Chondrocyte (in vitro differentiated cells): ENCODE data around the gene PAQR9. TPM values are rescaled to one million over a fixed set of nuclear protein-coding genes. Genes with fewer than 3 reads are reported as not detected.

ENCODE experiments used
- DNase-seq: peaks from one replicate; pipeline ENCODE4 v3.0.0; 2021; ENCODE audit warnings: mixed read lengths, low spot score
- H3K27ac Mint-ChIP-seq: one replicate; pipeline ENCODE4 v1.8.0; 2021; ENCODE audit warnings: mild to moderate bottlenecking, moderate library complexity, mixed read lengths; ENCODE audit not compliant: unreplicated experiment
- H3K27me3 Mint-ChIP-seq: 2 replicates; pipeline ENCODE4 v1.8.0; 2021; ENCODE audit warnings: low read depth, mixed read lengths
- H3K36me3 Mint-ChIP-seq: 2 replicates; pipeline ENCODE4 v1.8.0; 2021; ENCODE audit warnings: low read depth, mixed read lengths
- H3K4me1 Mint-ChIP-seq: 2 replicates; pipeline ENCODE4 v1.8.0; 2021; ENCODE audit warnings: low read depth, mild to moderate bottlenecking, mixed read lengths
- H3K4me3 Mint-ChIP-seq: one replicate; pipeline ENCODE4 v1.8.0; 2021; ENCODE audit warnings: mild to moderate bottlenecking, moderate library complexity, mixed read lengths; ENCODE audit not compliant: unreplicated experiment
- H3K9me3 Mint-ChIP-seq: 2 replicates; pipeline ENCODE4 v1.8.0; 2021; ENCODE audit warnings: low read depth, mixed read lengths
- total RNA-seq: library from RNA; stranded (reverse); gene quantifications from 3 replicates; pipeline ENCODE4 v1.2.1, GENCODE V29; 2021
- TF ChIP-seq, protein P1 (sequence below): fragments of 200-600 bp; sonication (generic); IDR thresholded peaks from 2 replicates; pipeline ENCODE4 v1.5.0; 2021; ENCODE audit warnings: antibody characterized with exemption, mild to moderate bottlenecking, moderate library complexity

Gene PAQR9
- total RNA-seq, 1 donor from 2014 or later: not detected

DNA sequence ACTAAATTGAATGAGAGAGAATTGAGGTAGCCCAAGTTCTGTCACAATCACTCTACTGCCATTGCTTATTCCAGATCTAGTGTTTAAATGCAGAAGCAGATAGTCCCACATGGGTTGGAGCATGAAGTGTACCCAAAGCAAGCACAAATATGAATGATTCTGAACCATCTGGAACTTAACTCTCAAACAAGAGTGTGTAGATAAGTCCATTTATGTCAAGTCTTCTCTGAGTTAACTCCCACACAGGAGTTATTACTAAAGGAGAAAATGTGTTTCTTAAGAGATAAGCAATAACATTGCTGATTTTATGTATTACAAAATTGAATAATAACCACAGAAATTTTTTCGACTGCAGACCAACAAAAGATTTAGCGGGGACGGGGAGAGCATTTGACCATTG lies 33.6 kb downstream of the PAQR9 start:
- Mint-ChIP-seq H3K4me1 (no peaks in the 10 kb centered on the region), H3K27me3 (peaks cover 2% of the 10 kb centered on the region), H3K4me3 (no peak overlapping the region), H3K9me3 (no peaks in the 10 kb centered on the region), H3K27ac (no peak overlapping the region), H3K36me3 (no peaks in the 10 kb centered on the region)
- TF ChIP-seq, protein P1, sequence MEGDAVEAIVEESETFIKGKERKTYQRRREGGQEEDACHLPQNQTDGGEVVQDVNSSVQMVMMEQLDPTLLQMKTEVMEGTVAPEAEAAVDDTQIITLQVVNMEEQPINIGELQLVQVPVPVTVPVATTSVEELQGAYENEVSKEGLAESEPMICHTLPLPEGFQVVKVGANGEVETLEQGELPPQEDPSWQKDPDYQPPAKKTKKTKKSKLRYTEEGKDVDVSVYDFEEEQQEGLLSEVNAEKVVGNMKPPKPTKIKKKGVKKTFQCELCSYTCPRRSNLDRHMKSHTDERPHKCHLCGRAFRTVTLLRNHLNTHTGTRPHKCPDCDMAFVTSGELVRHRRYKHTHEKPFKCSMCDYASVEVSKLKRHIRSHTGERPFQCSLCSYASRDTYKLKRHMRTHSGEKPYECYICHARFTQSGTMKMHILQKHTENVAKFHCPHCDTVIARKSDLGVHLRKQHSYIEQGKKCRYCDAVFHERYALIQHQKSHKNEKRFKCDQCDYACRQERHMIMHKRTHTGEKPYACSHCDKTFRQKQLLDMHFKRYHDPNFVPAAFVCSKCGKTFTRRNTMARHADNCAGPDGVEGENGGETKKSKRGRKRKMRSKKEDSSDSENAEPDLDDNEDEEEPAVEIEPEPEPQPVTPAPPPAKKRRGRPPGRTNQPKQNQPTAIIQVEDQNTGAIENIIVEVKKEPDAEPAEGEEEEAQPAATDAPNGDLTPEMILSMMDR: no peak
- no peak for DNase-seq

- H3K9me3 Mint-ChIP-seq: peaks cover 5% of the 10 kb centered on the region
- no peak for DNase-seq
- H3K4me3 Mint-ChIP-seq: no peak overlapping the region
- peaks cover 2% of the 10 kb centered on the region for H3K27me3 Mint-ChIP-seq
- TF ChIP-seq, protein P1: peak; percentile 66
- no peaks in the 10 kb centered on the region for H3K4me1 Mint-ChIP-seq
- H3K36me3 Mint-ChIP-seq: peaks cover 3% of the 10 kb centered on the region
- no peak overlapping the region for H3K27ac Mint-ChIP-seq
Observed at GRCh38 chr3:142929109-142929508, 34.4 kb downstream of the PAQR9 start.

GRCh38 chr3:142926368-142926944 lies 37.0 kb downstream of the PAQR9 start:
- H3K4me1 Mint-ChIP-seq: no peaks in the 10 kb centered on the region
- H3K4me3 Mint-ChIP-seq: no peak overlapping the region
- DNase-seq: no peak
- peaks cover 6% of the 10 kb centered on the region for H3K36me3 Mint-ChIP-seq
- peaks cover 2% of the 10 kb centered on the region for H3K27me3 Mint-ChIP-seq
- peaks cover 14% of the 10 kb centered on the region for H3K9me3 Mint-ChIP-seq
- TF ChIP-seq, protein P1: no peak
- H3K27ac Mint-ChIP-seq: no peak overlapping the region

DNA sequence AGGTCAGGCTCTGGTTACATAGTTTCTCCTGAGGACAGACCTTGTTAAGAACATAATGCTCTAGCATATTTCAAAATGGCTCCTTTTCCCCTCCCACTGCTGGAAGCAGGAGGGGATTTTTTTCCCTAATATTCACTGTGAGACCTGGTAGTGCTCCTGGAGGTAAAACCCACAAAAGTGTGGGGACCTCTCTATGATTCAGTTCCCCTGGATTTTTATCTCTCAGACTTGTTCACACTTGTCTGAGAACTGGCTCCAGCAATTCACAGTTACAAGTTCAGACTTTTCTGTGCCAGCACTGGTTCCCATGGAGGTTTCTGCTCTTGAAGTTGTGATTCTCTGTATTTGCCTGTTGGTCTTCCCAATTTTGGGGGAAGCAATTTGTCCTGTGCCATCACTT lies 38.3 kb downstream of the PAQR9 start:
- H3K4me3 Mint-ChIP-seq: no peak overlapping the region
- DNase-seq: no peak
- no peaks in the 10 kb centered on the region for H3K4me1 Mint-ChIP-seq
- peaks cover 14% of the 10 kb centered on the region for H3K9me3 Mint-ChIP-seq
- no peak overlapping the region for H3K27ac Mint-ChIP-seq
- TF ChIP-seq, protein P1: no peak
- H3K36me3 Mint-ChIP-seq: peaks cover 6% of the 10 kb centered on the region
- peaks cover 2% of the 10 kb centered on the region for H3K27me3 Mint-ChIP-seq

DNA sequence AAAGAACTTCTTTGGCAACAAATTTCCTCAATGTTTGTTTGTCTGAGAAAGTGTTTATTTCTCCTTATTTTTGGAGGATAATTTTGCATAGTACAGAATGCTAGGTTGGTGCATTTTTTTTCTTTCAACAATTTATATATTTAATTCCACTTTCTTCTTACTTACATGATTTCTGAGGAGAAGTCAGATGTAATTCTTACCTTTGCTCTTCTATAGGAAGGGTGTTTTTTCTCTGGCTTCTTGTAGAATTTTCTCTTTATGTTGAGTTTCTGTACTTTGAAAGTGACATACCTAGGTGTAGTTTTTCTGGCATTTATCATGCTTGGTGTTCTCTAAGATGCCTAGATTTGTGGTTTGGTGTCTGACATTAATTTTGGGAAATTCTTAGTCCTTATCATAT lies 39.8 kb downstream of the PAQR9 start:
- TF ChIP-seq, protein P1: no peak
- H3K36me3 Mint-ChIP-seq: peaks cover 7% of the 10 kb centered on the region
- no peak for DNase-seq
- H3K4me3 Mint-ChIP-seq: no peak overlapping the region
- H3K4me1 Mint-ChIP-seq: no peaks in the 10 kb centered on the region
- H3K9me3 Mint-ChIP-seq: peaks cover 14% of the 10 kb centered on the region
- H3K27me3 Mint-ChIP-seq: peaks cover 2% of the 10 kb centered on the region
- no peak overlapping the region for H3K27ac Mint-ChIP-seq
